Activated CD8-positive, alpha-beta memory T cell treated with anti-CD3 and anti-CD28 coated beads for 36 hours (primary cell): ENCODE measurements around the gene YIPF1. TPM values are rescaled to one million over a fixed set of nuclear protein-coding genes. Genes with fewer than 3 reads are reported as not detected.

ENCODE experiments used
- CTCF ChIA-PET: fragments of 350-600 bp; sonication (Branson Sonifier 250); formaldehyde crosslinking; loops from one replicate; lab custom pipeline; 2021; ENCODE audit warnings: antibody characterized with exemption; lab: Charles Lee
- POLR2A ChIA-PET: fragments of 350-600 bp; sonication (Branson Sonifier 250); formaldehyde crosslinking; loops from one replicate; lab custom pipeline; 2021; ENCODE audit warnings: antibody characterized with exemption; lab: Charles Lee
- total RNA-seq, 2 experiments: library from RNA; stranded (reverse); gene quantifications; one replicate each; pipeline ENCODE4 v1.2.3, GENCODE V29; 2021

The YIPF1 gene
- 10 to 100 TPM; 16.2 to 17.2 TPM for total RNA-seq

- ChIA-PET POLR2A (interaction anchor here (1.6 to 2.0 kb wide), 2 partner anchors 53 to 56 kb away, joined by 4 to 13 read pairs; partner anchors contain the start of genes IFT25 and LRRC42), CTCF (interaction anchor here (0.9 to 2.2 kb wide), 6 partner anchors 11 to 58 kb away, joined by 3 to 5 read pairs (median 4); partner anchors contain the start of gene IFT25)
Measured at GRCh38 chr1:53889304-53890298, at the start of gene YIPF1. YIPF1 (minus strand) TSS chr1:53889797; CDS start chr1:53888937, 860 bp downstream.

- ChIA-PET POLR2A (no interaction called here), CTCF (no interaction called here)
Measured at GRCh38 chr1:53938136-53938830, 48.7 kb upstream of the YIPF1 start.

DNA sequence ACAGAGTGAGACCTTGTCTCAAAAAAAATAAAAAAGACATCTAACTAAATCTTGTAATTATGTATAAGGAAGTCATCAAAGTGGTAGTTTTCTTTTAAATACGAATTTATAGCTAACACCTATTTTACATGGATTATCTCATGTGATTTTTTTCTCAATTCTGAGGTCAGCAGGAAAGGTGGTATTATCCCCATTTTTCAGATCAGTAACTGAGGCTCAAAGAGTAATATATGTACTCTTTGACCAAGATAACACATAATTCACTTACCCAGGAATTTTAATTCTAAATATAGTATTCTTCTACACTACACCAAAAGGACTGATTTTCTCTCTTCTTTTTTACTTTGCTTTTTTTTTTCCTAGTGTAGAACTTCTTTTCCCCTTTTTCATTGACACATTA is 46.8 kb upstream of the YIPF1 start:
- CTCF ChIA-PET: interaction anchor here (1.0 kb wide), 1 partner anchor 15 kb away, joined by 4 read pairs; no protein-coding TSS in a partner anchor
- POLR2A ChIA-PET: no interaction called here

GRCh38 chr1:53934170-53934765 is 44.7 kb upstream of the YIPF1 start:
- ChIA-PET CTCF (no interaction called here), POLR2A (no interaction called here)

DNA sequence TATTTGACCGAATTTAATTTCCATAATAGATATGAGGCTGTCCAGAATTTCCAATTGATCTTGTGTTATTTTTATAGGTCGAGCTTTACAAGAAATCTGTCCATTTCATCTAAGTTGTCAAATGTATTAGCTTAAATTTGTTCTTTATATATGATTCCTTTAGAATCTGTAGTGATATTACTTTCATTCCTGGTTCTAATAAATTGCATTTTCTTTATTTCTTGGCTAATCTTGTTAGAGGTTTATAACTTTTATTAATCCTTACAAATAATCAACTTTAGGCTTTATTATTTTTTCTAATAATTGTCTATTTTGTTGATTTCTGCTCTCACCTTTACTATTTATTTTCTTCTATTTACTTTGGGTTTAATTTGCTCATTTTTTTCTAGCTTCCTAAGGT is 41.9 kb upstream of the YIPF1 start:
- POLR2A ChIA-PET: no interaction called here
- CTCF ChIA-PET: no interaction called here

DNA sequence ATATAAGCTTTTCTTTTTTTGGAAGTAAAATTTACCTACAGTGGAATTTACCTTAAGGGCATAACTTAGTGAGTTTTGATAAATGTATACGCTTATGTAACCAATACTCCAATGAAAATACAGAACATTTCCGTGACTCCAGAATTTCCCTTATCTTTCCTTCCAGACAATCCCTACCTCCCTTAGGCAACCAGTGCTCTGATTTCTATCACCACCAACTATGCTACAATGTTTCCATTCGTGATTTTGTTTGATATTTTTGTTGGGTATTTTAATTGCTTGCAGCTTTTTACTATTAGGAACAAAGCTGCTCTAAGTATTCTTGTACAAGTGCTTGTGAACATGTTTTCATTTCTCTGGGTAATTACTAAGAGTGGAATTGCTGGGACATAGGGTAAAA is 41.3 kb upstream of the YIPF1 start:
- ChIA-PET POLR2A (no interaction called here), CTCF (no interaction called here)

- ChIA-PET POLR2A (no interaction called here), CTCF (no interaction called here)
Measured at GRCh38 chr1:53929246-53929960, 39.8 kb upstream of the YIPF1 start.

DNA sequence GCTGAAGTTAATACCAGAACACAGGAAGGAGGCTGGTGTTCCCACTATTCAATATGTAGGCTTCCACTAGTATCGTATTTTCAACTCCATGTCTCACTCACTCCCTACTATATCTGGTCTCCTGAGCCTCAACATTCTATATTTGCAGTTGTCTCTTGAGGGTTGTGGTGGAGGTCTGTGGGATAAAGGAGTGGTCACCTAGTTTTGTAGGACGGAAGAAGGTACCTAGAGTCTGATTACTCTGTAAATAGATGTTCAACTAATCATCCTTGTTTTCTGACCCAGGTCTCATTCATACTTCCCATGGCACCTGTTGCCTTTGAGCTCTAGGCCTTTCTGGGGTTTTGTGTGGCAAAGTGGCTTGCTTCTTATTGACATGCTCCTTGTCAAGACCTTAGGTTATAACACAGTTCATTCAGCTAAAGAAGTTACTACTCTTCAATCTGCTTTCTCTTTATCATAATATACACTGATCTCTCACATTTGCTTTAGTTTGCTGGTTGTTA is 37.8 kb upstream of the YIPF1 start:
- ChIA-PET CTCF (no interaction called here), POLR2A (no interaction called here)

DNA sequence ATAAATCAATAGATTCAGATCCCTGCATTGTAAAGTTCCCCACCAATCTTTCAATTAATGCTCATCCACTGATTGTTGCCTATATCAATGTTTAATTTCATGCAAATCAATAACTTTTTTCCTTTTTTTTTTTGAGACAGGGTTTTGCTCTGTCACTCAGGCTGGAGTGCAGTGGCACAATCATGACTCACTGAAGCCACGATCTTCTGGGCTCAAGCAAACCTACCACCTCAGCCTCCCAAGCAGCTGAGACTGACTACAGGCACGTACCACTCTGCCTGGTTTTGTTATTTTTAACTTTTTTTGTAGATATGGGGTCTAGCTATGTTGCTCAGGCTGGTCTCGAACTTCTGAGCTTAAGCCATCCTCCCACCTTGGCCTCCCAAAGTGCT is 30.1 kb upstream of the YIPF1 start:
- CTCF ChIA-PET: interaction anchor here (0.7 to 3.1 kb wide), 2 partner anchors 40 to 572 kb away, joined by 3 to 10 read pairs; no protein-coding TSS in a partner anchor
- POLR2A ChIA-PET: no interaction called here

DNA sequence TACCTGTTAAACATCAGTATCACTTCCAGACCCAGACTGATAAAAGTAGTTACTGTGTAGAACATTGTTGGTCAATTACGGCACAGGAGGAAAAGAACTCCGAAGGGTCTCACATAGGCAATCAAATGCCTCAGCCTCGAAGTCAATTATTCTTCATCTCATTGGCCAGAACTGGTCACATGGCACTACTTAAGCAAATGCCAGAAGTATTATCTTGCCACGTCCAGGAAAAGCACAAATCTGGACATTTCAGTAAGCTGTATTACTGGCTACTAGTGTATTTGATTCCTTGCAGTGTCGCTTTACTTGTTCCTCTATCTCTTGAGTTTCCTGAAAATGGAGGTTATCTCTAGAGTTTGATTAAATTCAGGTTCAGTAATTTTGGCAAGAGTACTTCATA is 28.7 kb upstream of the YIPF1 start:
- ChIA-PET POLR2A (no interaction called here), CTCF (no interaction called here)

- ChIA-PET CTCF (no interaction called here), POLR2A (no interaction called here)
Measured at GRCh38 chr1:53913352-53914033, 23.9 kb upstream of the YIPF1 start.

- ChIA-PET POLR2A (no interaction called here), CTCF (no interaction called here)
Measured at GRCh38 chr1:53911442-53911841, 21.8 kb upstream of the YIPF1 start.

GRCh38 chr1:53909946-53910345 is 20.3 kb upstream of the YIPF1 start:
- POLR2A ChIA-PET: no interaction called here
- CTCF ChIA-PET: interaction anchor here (0.8 kb wide), 1 partner anchor 32 kb away, joined by 4 read pairs; no protein-coding TSS in a partner anchor

DNA sequence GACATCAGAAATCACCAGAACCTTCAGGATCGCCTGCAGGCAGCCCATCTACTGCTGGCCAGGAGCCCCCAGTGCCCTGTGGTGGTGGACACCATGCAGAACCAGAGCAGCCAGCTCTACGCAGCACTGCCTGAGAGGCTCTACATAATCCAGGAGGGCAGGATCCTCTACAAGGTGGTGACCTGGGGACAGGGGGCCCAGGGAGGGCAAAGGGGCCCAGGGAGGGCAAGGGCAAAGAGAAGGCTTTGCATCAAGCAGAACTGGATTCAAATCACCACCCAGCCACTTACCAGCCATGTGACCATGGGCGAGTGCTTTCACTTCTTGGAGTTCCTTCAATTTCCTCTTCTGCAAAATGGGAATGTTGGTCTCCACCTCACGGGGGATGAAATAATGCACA is 16.5 kb upstream of the YIPF1 start:
- POLR2A ChIA-PET: no interaction called here
- CTCF ChIA-PET: no interaction called here

- ChIA-PET POLR2A (no interaction called here), CTCF (no interaction called here)
Measured at GRCh38 chr1:53905509-53905908, 15.9 kb upstream of the YIPF1 start.

DNA sequence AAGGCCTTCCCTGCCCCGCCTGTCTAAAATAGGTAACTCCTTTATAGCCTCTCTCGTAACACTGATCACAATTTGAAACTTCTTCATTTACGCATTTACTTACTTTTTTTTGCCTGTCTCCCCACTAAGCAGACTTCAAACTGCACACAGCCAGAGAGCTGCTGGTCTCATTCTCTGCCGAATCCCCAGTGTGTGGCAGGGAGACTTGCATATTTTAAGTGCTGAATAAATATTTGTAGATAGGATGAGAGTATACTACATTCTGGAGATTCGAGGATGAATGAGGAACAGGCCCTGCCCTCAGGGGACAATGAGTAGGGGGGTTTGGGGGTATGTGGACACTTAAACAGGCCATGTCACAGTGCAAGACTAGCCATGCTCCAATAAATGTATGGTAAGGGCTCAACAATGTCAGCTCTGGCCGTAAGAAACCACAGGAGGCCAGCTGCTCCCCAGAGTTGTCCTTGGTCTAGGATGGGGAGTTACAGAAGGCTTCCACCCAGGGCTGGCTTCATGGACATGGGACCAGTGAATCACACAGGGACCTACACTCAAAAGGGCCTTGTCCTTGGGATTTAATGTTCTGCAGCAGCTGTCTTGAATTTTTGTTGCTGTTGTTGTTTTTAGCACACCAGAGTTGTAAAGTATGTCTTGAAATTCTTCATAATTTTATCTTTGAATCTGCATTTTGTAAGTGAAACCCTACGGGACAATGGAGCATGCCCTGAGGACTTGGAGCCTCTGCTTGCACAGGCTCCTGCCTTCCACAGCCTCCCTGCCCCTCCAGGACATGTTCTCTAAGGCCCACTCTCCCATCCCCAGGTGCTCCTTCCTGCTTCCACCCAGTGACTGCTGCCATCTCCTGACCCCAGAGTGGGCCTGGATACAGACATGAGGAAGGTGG is 12.9 kb upstream of the YIPF1 start:
- CTCF ChIA-PET: no interaction called here
- POLR2A ChIA-PET: no interaction called here

- ChIA-PET CTCF (no interaction called here), POLR2A (no interaction called here)
Measured at GRCh38 chr1:53899708-53900107, 10.1 kb upstream of the YIPF1 start.
